Esophagus muscularis mucosa (tissue), 3 donors: ENCODE data around the gene FCAMR.

Experiments used
- CTCF ChIP-seq, 3 experiments: fragments of 200-600 bp in 2 of 3; fragments of 450-650 bp in 1 of 3; sonication (generic) in 2 of 3; IDR thresholded peaks; one replicate each; pipeline ENCODE4 v1.5.1; 2017 to 2019; ENCODE audit warnings: antibody characterized with exemption in 3 of 3, mild to moderate bottlenecking in 2 of 3, moderate library complexity in 1 of 3
- POLR2A ChIP-seq: fragments of 450-650 bp; IDR thresholded peaks from one replicate; pipeline ENCODE4 v1.6.1; 2017; ENCODE audit warnings: antibody characterized with exemption, moderate library complexity, mild to moderate bottlenecking, low read depth
- POLR2AphosphoS5 ChIP-seq, 2 donors: sonication (generic); formaldehyde crosslinking; IDR thresholded peaks; one replicate each; pipeline ENCODE4 v1.6.1; 2017; ENCODE audit warnings: antibody characterized with exemption in 2 of 2

GRCh38 chr1:206941766-206942418, 28.4 kb downstream of the FCAMR start:
- TF ChIP-seq CTCF (IDR thresholded peaks at IDR 0.05) (no peak), POLR2A (no peak), POLR2AphosphoS5 (IDR thresholded peaks at IDR 0.05) (no peak)
